GM12801 (cell line): ENCODE data around the gene WDFY3.

ENCODE experiments used
- CTCF ChIP-seq: IDR thresholded peaks from one replicate; pipeline ENCODE4 v1.5.1; 2011; ENCODE audit warnings: control low read depth; ENCODE audit not compliant: insufficient read length; ENCODE audit errors: extremely low read depth

WDFY3 gene

GRCh38 chr4:84962102-84962501 lies 4.4 kb downstream of the WDFY3 start:
- TF ChIP-seq CTCF: no peak

DNA sequence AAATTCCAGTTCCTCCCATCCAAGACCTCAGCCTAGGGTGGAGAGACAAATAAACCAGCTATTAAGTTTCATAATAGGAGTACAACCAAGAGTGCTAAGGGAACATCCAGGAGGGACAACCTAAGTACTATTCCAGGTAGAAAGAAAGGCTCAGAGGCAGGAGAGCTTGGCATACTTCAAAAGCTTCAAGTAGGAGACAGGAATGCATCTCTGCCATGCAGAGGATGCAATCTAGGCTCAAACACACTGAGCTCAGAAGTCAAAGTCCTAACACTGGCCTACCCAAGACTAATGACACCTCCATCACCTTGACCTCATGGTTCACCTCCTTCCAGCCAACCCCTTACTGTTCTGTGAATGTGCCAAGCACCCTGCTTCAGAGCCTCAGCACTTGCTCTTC lies 8.1 kb downstream of the WDFY3 start:
- no peak for TF ChIP-seq CTCF

DNA sequence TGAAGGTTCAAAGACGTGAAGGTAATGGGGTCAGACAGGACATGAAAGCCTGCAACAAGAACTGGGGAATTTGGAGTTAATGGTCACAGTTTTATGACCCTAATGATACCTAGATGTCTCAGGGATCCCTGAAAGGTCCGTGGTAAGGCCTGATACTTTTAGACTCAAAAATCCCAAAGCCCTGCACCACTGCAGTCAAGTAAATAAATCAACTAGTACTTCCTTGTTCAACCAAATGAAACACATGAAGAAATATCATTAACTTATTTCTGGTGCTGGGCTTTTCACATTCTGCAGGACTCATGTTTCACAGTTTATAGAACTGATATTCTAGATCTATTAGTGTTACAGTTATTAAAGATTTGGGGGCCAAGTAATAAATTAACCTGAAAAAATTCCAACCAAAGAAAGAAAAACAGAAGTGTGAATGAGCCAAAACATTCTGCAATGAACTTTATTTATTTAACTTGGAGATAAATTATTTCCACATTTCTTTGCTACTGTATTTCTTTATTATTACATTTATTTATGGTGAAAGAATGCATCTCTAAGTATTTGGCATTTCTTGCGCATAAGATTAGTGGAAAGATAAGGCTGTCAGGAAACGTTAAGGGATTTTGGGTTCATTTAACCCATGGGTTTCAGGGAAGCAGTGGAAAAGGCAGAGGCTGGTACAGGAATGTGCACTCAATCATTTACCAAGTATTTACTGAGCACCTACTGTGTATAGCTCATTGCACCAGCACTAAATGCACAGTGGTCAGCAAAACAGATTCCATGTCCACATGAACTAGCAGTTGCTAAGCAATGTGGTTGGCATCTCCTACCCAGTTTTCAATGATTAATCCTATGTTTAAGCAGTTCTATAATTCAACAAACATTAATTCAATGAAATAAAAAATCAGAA lies 8.7 kb downstream of the WDFY3 start:
- TF ChIP-seq CTCF: no peak

GRCh38 chr4:84956014-84956413 lies 10.5 kb downstream of the WDFY3 start:
- no peak for TF ChIP-seq CTCF

DNA sequence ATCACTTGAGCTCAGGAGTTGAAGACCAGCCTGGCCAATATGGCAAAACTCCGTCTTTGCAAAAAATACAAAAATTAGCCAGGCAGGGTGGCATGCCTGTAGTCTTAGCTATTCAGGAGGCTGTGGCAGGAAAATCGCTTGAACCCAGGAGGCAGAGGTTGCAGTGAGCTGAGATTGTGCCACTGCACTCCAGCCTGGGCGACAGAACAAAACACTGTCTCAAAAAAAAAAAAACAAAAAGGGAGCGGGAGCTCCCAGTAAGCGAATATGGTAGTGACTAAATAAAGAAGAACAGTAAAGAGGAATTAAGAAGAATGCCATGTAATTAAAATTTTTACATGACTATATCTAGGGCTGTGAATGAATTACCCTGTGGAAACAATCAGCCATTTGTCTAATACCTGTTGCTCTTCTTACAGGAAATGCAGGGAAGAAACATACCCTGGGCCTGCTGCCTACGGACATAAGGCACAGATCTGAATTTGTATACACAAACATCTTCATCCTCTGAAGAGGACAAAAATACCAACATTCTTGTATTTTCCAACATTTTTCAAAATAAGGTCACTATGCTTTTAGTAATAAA lies 11.4 kb downstream of the WDFY3 start:
- no peak for TF ChIP-seq CTCF

DNA sequence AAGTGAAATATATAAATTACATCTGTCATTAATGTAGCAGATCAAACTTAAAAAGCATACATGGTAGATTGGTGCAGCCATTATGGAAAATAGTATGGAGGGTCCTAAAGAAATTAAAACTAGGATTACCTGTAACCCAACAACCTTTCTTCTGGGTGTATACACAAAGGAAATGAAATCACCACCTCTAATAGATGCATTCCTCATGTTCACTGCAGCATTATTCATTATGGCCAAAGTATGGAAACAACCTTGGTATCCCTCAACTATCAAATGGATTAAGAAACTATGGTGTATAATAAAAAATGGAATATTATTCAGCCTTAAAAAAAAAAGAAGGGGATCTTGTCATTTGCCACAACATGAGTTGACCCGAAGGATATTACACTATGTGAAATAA lies 13.7 kb downstream of the WDFY3 start:
- TF ChIP-seq CTCF: no peak

GRCh38 chr4:84952004-84952403 lies 14.5 kb downstream of the WDFY3 start:
- no peak for TF ChIP-seq CTCF
